ENCODE results near the gene SMIM13. TPM values are rescaled to one million over a fixed set of nuclear protein-coding genes. Genes with fewer than 3 reads are reported as not detected.

SMIM13 gene
- total RNA-seq, 2 experiments from 2014 or later = 13.9 to 19.0 TPM

DNA sequence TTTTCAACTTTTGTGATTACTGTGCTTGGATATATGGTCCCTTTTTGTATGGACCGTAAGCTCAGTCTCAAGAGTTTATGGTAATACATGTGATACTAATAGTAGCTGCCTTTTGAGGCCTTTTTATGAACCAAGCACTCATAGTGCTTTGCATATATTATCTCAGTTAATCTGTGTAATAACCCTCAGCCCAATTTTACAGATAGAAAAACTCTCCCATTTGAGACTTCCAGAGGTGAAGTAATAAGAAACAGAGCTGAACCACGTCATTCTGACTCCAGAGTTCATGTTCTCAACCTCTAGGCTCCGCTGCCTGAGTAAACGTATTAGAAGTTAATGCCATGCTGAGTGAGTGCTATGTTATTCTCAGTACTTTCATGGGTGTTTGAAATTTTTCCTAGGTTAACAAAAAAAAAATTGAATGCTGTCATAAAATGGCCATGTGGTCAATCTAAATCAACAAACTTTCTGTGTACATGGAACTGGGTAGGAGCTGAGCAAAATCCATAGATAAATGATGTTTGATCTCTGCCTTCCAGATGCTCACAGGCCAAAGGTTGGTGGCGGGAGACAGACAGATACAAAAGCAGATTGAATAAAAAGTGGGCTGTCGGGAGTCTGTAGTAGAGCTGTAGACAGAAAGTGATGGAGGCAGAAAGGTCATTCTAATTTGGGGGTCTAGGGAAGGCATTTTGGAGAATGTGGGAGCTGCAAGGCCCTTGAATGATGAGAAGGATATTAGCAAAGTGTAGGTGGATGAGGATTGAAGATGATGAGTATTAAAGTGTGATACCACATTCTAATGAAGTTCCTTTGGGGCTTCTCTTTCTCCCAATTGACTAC is 26.9 kb upstream of the SMIM13 start:
- ChIA-PET POLR2A (interaction anchor here (0.6 to 1.3 kb wide), 7 partner anchors 9 to 186 kb away, joined by 3 to 10 read pairs (median 3); no protein-coding TSS in a partner anchor), CTCF (ENCODE audit: unreplicated experiment) (no interaction called here)
- H3K9me3 ChIP-seq (ENCODE audit: low read length) = no peaks in the 10 kb centered on the region
- no peaks in the 10 kb centered on the region for H3K9me2 ChIP-seq (ENCODE audit: insufficient read depth, low read length)
- TF ChIP-seq, protein P1, sequence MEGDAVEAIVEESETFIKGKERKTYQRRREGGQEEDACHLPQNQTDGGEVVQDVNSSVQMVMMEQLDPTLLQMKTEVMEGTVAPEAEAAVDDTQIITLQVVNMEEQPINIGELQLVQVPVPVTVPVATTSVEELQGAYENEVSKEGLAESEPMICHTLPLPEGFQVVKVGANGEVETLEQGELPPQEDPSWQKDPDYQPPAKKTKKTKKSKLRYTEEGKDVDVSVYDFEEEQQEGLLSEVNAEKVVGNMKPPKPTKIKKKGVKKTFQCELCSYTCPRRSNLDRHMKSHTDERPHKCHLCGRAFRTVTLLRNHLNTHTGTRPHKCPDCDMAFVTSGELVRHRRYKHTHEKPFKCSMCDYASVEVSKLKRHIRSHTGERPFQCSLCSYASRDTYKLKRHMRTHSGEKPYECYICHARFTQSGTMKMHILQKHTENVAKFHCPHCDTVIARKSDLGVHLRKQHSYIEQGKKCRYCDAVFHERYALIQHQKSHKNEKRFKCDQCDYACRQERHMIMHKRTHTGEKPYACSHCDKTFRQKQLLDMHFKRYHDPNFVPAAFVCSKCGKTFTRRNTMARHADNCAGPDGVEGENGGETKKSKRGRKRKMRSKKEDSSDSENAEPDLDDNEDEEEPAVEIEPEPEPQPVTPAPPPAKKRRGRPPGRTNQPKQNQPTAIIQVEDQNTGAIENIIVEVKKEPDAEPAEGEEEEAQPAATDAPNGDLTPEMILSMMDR (conservative IDR thresholded peaks at IDR 0.05; ENCODE audit: low read length) = no peak
- H3K79me2 ChIP-seq (ENCODE audit: insufficient read depth, low read depth, low read length) = no peaks in the 10 kb centered on the region
- no peak overlapping the region for H3K4me2 ChIP-seq (ENCODE audit: low read length)
- H4K20me1 ChIP-seq (ENCODE audit: insufficient read depth, low read length) = no peaks in the 10 kb centered on the region
- H3K4me1 ChIP-seq (ENCODE audit: insufficient read depth, low read length, poor library complexity, severe bottlenecking) = no peaks in the 10 kb centered on the region
- no TSS peak for BruUV-seq (replicated peaks)
- H2AFZ ChIP-seq (ENCODE audit: low read length) = no peak overlapping the region
- no peak overlapping the region for H3K4me3 ChIP-seq (ENCODE audit: low read depth, low read length, poor library complexity, severe bottlenecking)
- no peak for DNase-seq (ENCODE audit: low spot score)
- intact Hi-C loops (cut with micrococcal nuclease; ENCODE audit: unreplicated experiment) = no loop called here
- H3K36me3 ChIP-seq (ENCODE audit: insufficient read depth, low read length) = no peaks in the 10 kb centered on the region
- no peak overlapping the region for H3K27ac ChIP-seq (ENCODE audit: low read depth, low read length, poor library complexity, severe bottlenecking)

DNA sequence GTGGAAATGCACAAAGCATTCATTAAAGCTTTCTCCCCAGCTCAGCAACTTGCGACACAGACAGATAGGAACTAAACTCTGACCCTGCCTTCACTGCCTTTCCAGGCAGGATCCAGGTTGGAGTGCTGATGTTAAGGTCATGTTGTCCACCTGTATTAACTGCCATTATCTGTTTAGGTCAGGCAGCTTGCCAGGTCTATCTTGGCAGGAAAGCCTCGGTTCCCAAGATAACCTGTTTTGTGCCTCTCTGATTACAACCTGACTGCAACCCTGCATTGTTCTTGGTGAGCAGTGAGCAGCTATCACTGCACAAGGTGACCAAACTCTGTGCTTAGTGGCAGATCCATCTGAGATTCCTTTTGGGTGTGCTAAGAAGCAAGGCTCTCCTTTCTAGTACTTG is 26.3 kb upstream of the SMIM13 start:
- no peak overlapping the region for H3K4me3 ChIP-seq (ENCODE audit: low read depth, low read length, poor library complexity, severe bottlenecking)
- CTCF ChIA-PET (ENCODE audit: unreplicated experiment) = no interaction called here
- no peaks in the 10 kb centered on the region for H3K9me3 ChIP-seq (ENCODE audit: low read length)
- TF ChIP-seq EZH2phosphoT487 (IDR thresholded peaks at IDR 0.05; ENCODE audit: borderline replicate concordance, low read depth, low read length) = no peak
- TF ChIP-seq, protein P1 (conservative IDR thresholded peaks at IDR 0.05; ENCODE audit: low read length) = no peak
- no peak for DNase-seq (ENCODE audit: low spot score)
- H3K36me3 ChIP-seq (ENCODE audit: insufficient read depth, low read length) = no peaks in the 10 kb centered on the region
- POLR2A ChIA-PET = interaction anchor here (0.6 to 1.3 kb wide), 2 partner anchors 12 to 185 kb away, joined by 3 to 10 read pairs; no protein-coding TSS in a partner anchor
- no peaks in the 10 kb centered on the region for H3K79me2 ChIP-seq (ENCODE audit: insufficient read depth, low read depth, low read length)
- H3K9me2 ChIP-seq (ENCODE audit: insufficient read depth, low read length) = no peaks in the 10 kb centered on the region
- no peaks in the 10 kb centered on the region for H3K4me1 ChIP-seq (ENCODE audit: insufficient read depth, low read length, poor library complexity, severe bottlenecking)
- H3K27ac ChIP-seq (ENCODE audit: low read depth, low read length, poor library complexity, severe bottlenecking) = no peak overlapping the region
- BruUV-seq (replicated peaks) = no TSS peak
- H2AFZ ChIP-seq (ENCODE audit: low read length) = no peak overlapping the region
- intact Hi-C loops (cut with micrococcal nuclease; ENCODE audit: unreplicated experiment) = no loop called here
- no peak overlapping the region for H3K4me2 ChIP-seq (ENCODE audit: low read length)
- no peaks in the 10 kb centered on the region for H4K20me1 ChIP-seq (ENCODE audit: insufficient read depth, low read length)

DNA sequence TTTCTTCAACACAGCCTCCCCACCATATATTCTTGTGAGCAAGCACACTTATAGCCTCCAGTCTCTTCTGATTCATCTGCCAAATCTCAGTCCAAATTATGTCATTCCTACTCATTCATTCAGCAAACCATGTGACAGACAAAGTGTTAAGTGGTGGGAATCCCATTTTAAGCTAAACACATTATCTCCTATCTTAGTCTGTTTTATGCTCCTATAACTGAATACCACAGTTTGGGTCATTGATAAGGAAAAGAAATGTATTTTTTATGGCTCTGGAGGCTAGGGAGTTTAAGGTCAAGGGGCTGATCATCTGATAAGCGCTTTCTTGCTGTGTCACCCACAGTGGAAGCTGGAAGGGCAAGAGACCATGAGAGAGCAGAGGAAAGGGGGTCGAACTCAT is 23.9 kb upstream of the SMIM13 start:
- H3K79me2 ChIP-seq (ENCODE audit: insufficient read depth, low read depth, low read length) = no peaks in the 10 kb centered on the region
- CTCF ChIA-PET (ENCODE audit: unreplicated experiment) = interaction anchor here (1.3 kb wide), 1 partner anchor 269 kb away, joined by 3 read pairs; no protein-coding TSS in a partner anchor
- intact Hi-C loops (cut with micrococcal nuclease; ENCODE audit: unreplicated experiment) = loop anchor here (1.0 kb wide), 3 partner anchors 115 to 591 kb away; no protein-coding TSS in a partner anchor
- H2AFZ ChIP-seq (ENCODE audit: low read length) = no peak overlapping the region
- H3K27ac ChIP-seq (ENCODE audit: low read depth, low read length, poor library complexity, severe bottlenecking) = no peak overlapping the region
- H3K4me2 ChIP-seq (ENCODE audit: low read length) = no peak overlapping the region
- H3K9me3 ChIP-seq (ENCODE audit: low read length) = no peaks in the 10 kb centered on the region
- H4K20me1 ChIP-seq (ENCODE audit: insufficient read depth, low read length) = no peaks in the 10 kb centered on the region
- no peak for DNase-seq (ENCODE audit: low spot score)
- no TSS peak for BruUV-seq (replicated peaks)
- H3K4me3 ChIP-seq (ENCODE audit: low read depth, low read length, poor library complexity, severe bottlenecking) = no peak overlapping the region
- POLR2A ChIA-PET = interaction anchor here (0.6 to 0.7 kb wide), 2 partner anchors 276 to 766 kb away, joined by 4 read pairs; no protein-coding TSS in a partner anchor
- no peaks in the 10 kb centered on the region for H3K36me3 ChIP-seq (ENCODE audit: insufficient read depth, low read length)
- TF ChIP-seq EZH2phosphoT487 (IDR thresholded peaks at IDR 0.05; ENCODE audit: borderline replicate concordance, low read depth, low read length) = no peak
- TF ChIP-seq, protein P1 (conservative IDR thresholded peaks at IDR 0.05; ENCODE audit: low read length) = no peak
- no peaks in the 10 kb centered on the region for H3K9me2 ChIP-seq (ENCODE audit: insufficient read depth, low read length)
- H3K4me1 ChIP-seq (ENCODE audit: insufficient read depth, low read length, poor library complexity, severe bottlenecking) = no peaks in the 10 kb centered on the region

Data from OCI-LY7 (cell line).